ENCODE data around the gene PROM1.

The PROM1 gene

GRCh38 chr4:15935504-15936402, 148.1 kb downstream of the PROM1 start:
- TF ChIP-seq CTCF (IDR thresholded peaks at IDR 0.05; ENCODE audit: low read length, missing control alignments), result no peak
- DNase-seq (ENCODE audit: low read depth), result no peak
- no peak overlapping the region for H3K4me3 ChIP-seq (replicated peaks; ENCODE audit: low read depth, low read length)

- no peak for TF ChIP-seq CTCF (IDR thresholded peaks at IDR 0.05; ENCODE audit: low read length, missing control alignments)
- H3K4me3 ChIP-seq (replicated peaks; ENCODE audit: low read depth, low read length), result no peak overlapping the region
- DNase-seq (ENCODE audit: low read depth), result no peak
Measured at GRCh38 chr4:15934259-15934658, 149.6 kb downstream of the PROM1 start.

GRCh38 chr4:15931451-15932210, 152.2 kb downstream of the PROM1 start:
- DNase-seq (ENCODE audit: low read depth), result no peak
- no peak overlapping the region for H3K4me3 ChIP-seq (replicated peaks; ENCODE audit: low read depth, low read length)
- no peak for TF ChIP-seq CTCF (IDR thresholded peaks at IDR 0.05; ENCODE audit: low read length, missing control alignments)

- DNase-seq (ENCODE audit: low read depth), result peak; percentile 7
- TF ChIP-seq CTCF (IDR thresholded peaks at IDR 0.05; ENCODE audit: low read length, missing control alignments), result no peak
- H3K4me3 ChIP-seq (replicated peaks; ENCODE audit: low read depth, low read length), result no peak overlapping the region
Measured at GRCh38 chr4:15930314-15930713, 153.5 kb downstream of the PROM1 start.

GRCh38 chr4:15929540-15929939, 154.3 kb downstream of the PROM1 start:
- no peak for DNase-seq (ENCODE audit: low read depth)
- H3K4me3 ChIP-seq (replicated peaks; ENCODE audit: low read depth, low read length), result no peak overlapping the region
- no peak for TF ChIP-seq CTCF (IDR thresholded peaks at IDR 0.05; ENCODE audit: low read length, missing control alignments)

GRCh38 chr4:15928883-15929282, 154.9 kb downstream of the PROM1 start:
- H3K4me3 ChIP-seq (replicated peaks; ENCODE audit: low read depth, low read length), result no peak overlapping the region
- no peak for DNase-seq (ENCODE audit: low read depth)
- TF ChIP-seq CTCF (IDR thresholded peaks at IDR 0.05; ENCODE audit: low read length, missing control alignments), result no peak
